ENCODE measurements around the gene SYP. TPM values are rescaled to one million over a fixed set of nuclear protein-coding genes. Genes with fewer than 3 reads are reported as not detected.
A peak's percentile ranks its signal among the peaks of the same experiment; 100 is the strongest.
"Not testable (repeated sequence)": the region's sequence is repeated elsewhere in the genome, so short reads cannot be mapped to it uniquely, and the experiment has no call there.

Gene SYP
- total RNA-seq, 2 donors from 2014 or later, result 0.55 to 5.2 TPM

GRCh38 chrX:49177338-49177833 is 22.6 kb downstream of the SYP start:
- Histone ChIP-seq H3K9me3 (no peaks in the 10 kb centered on the region), H3K27ac (peak overlapping the region; percentile 45 to 50), H3K4me3 (no peak overlapping the region), H3K27me3 (replicated peaks; ENCODE audit: insufficient read depth) (no peaks in the 10 kb centered on the region), H3K4me1 (replicated peaks) (no peaks in the 10 kb centered on the region), H3K36me3 (no peaks in the 10 kb centered on the region)
- intact Hi-C loops (cut with DNase I), result no loop called here
- TF ChIP-seq CTCF (IDR thresholded peaks at IDR 0.05), result peak in 1 of 4 experiments; percentile 11
- no peak for TF ChIP-seq POLR2AphosphoS5 (IDR thresholded peaks at IDR 0.05)
- 49% methylated on average over 4 of the region's 4 CpGs for WGBS
- no peak for DNase-seq (ENCODE audit: low spot score)

- intact Hi-C loops (cut with DNase I), result no loop called here
- 29% methylated on average over 8 of the region's 27 CpGs for WGBS
- H3K36me3 ChIP-seq, result no peaks in the 10 kb centered on the region
Measured at GRCh38 chrX:49176421-49177326, 23.3 kb downstream of the SYP start.

GRCh38 chrX:49175435-49176274 is 24.3 kb downstream of the SYP start:
- WGBS, result 86% methylated on average over 40 of the region's 43 CpGs
- intact Hi-C loops (cut with DNase I), result no loop called here
- H3K27me3 ChIP-seq (replicated peaks; ENCODE audit: insufficient read depth), result no peaks in the 10 kb centered on the region
- TF ChIP-seq POLR2AphosphoS5 (IDR thresholded peaks at IDR 0.05) (no peak), POLR2A (IDR thresholded peaks at IDR 0.05) (no peak), CTCF (IDR thresholded peaks at IDR 0.05) (no peak)
- no peaks in the 10 kb centered on the region for H3K9me3 ChIP-seq
- no peak overlapping the region for H3K4me3 ChIP-seq
- no peaks in the 10 kb centered on the region for H3K36me3 ChIP-seq
- H3K27ac ChIP-seq, result no peak overlapping the region
- no peaks in the 10 kb centered on the region for H3K4me1 ChIP-seq (replicated peaks)
- no peak for DNase-seq (ENCODE audit: low spot score)

More at GRCh38 chrX:49176421-49177326, 23.3 kb downstream of the SYP start:
- no peak overlapping the region for H3K4me3 ChIP-seq
- H3K27ac ChIP-seq, result peak overlapping the region; percentile 45 to 50
- no peaks in the 10 kb centered on the region for H3K9me3 ChIP-seq
- no peaks in the 10 kb centered on the region for H3K4me1 ChIP-seq (replicated peaks)
- TF ChIP-seq POLR2A (IDR thresholded peaks at IDR 0.05) (no peak), POLR2AphosphoS5 (IDR thresholded peaks at IDR 0.05) (no peak), CTCF (IDR thresholded peaks at IDR 0.05) (no peak)
- no peaks in the 10 kb centered on the region for H3K27me3 ChIP-seq (replicated peaks; ENCODE audit: insufficient read depth)
- DNase-seq (ENCODE audit: low spot score), result no peak

GRCh38 chrX:49174723-49175122 is 25.3 kb downstream of the SYP start:
- H3K36me3 ChIP-seq, result no peaks in the 10 kb centered on the region
- H3K27ac ChIP-seq, result no peak overlapping the region
- H3K27me3 ChIP-seq (replicated peaks; ENCODE audit: insufficient read depth), result no peaks in the 10 kb centered on the region
- DNase-seq (ENCODE audit: low spot score), result no peak
- H3K4me3 ChIP-seq, result no peak overlapping the region
- TF ChIP-seq CTCF (IDR thresholded peaks at IDR 0.05) (no peak), POLR2AphosphoS5 (IDR thresholded peaks at IDR 0.05) (no peak), POLR2A (IDR thresholded peaks at IDR 0.05) (no peak)
- H3K9me3 ChIP-seq, result no peaks in the 10 kb centered on the region
- H3K4me1 ChIP-seq (replicated peaks), result no peaks in the 10 kb centered on the region
- intact Hi-C loops (cut with DNase I), result no loop called here
- 17% methylated on average over 3 of the region's 3 CpGs for WGBS

GRCh38 chrX:49173544-49173943 is 26.4 kb downstream of the SYP start:
- H3K4me1 ChIP-seq (replicated peaks); H3K4me3 ChIP-seq; intact Hi-C loops (cut with DNase I); H3K9me3 ChIP-seq; H3K27me3 ChIP-seq (replicated peaks; ENCODE audit: insufficient read depth); H3K27ac ChIP-seq; H3K36me3 ChIP-seq; DNase-seq (ENCODE audit: low spot score): not testable (repeated sequence)
- WGBS, result 94% methylated on average over 4 of the region's 8 CpGs

All from prostate gland (tissue), 2 donors.